IMR-90 (cell line): ENCODE results near the gene ZNF592.

ENCODE experiments used
- BHLHE40 ChIP-seq: fragments of 150-350 bp; IDR thresholded peaks from 2 replicates; pipeline ENCODE4 v1.6.1; 2016; ENCODE audit warnings: mild to moderate bottlenecking, low read depth, low read length
- CEBPB ChIP-seq: IDR thresholded peaks from 2 replicates; pipeline ENCODE4 v1.6.1; 2012; ENCODE audit warnings: low read depth, low read length, improper control_type of control experiment
- CHD1 ChIP-seq: IDR thresholded peaks from 2 replicates; pipeline ENCODE4 v1.6.1; 2012; ENCODE audit warnings: low read depth, low read length, improper control_type of control experiment
- CTCF ChIP-seq: conservative IDR thresholded peaks from 2 replicates; pipeline ENCODE4 v1.5.1; 2012; ENCODE audit warnings: mild to moderate bottlenecking, low read depth, low read length, improper control_type of control experiment
- FOS ChIP-seq: fragments of 150-350 bp; IDR thresholded peaks from 2 replicates; pipeline ENCODE4 v1.6.1; 2016; ENCODE audit warnings: low read depth, low read length
- MAZ ChIP-seq: IDR thresholded peaks from 2 replicates; pipeline ENCODE4 v1.6.1; 2012; ENCODE audit warnings: low read depth, mild to moderate bottlenecking, low read length, improper control_type of control experiment, moderate library complexity, borderline replicate concordance
- MXI1 ChIP-seq: IDR thresholded peaks from 2 replicates; pipeline ENCODE4 v1.6.1; 2012; ENCODE audit warnings: low read depth, mild to moderate bottlenecking, low read length, moderate library complexity, borderline replicate concordance
- POLR2A ChIP-seq: IDR thresholded peaks from 2 replicates; pipeline ENCODE4 v1.6.1; 2012; ENCODE audit warnings: mild to moderate bottlenecking, low read depth, low read length
- RAD21 ChIP-seq: IDR thresholded peaks from 2 replicates; pipeline ENCODE4 v1.6.1; 2012; ENCODE audit warnings: low read length, improper control_type of control experiment
- RFX5 ChIP-seq: IDR thresholded peaks from 2 replicates; pipeline ENCODE4 v1.8.0; 2012; ENCODE audit warnings: low read depth, mild to moderate bottlenecking, low read length, moderate library complexity
- SMC3 ChIP-seq: fragments of 150-350 bp; IDR thresholded peaks from 2 replicates; pipeline ENCODE4 v1.6.1; 2016; ENCODE audit warnings: low read depth, mild to moderate bottlenecking, antibody characterized with exemption, low read length, moderate library complexity
- USF2 ChIP-seq: fragments of 150-350 bp; IDR thresholded peaks from 2 replicates; pipeline ENCODE4 v1.6.1; 2017; ENCODE audit warnings: mild to moderate bottlenecking, antibody characterized with exemption, low read length, low read depth
- TF ChIP-seq, protein P1 (sequence below): fragments of 150-350 bp; IDR thresholded peaks from 2 replicates; pipeline ENCODE4 v1.6.1; 2016; ENCODE audit warnings: low read depth, mild to moderate bottlenecking, low read length, moderate library complexity, borderline replicate concordance

- TF ChIP-seq CTCF (no peak), POLR2A (no peak), USF2 (no peak), RFX5 (no peak), CEBPB (no peak), BHLHE40 (no peak), RAD21 (no peak), MXI1 (no peak), CHD1 (no peak), SMC3 (no peak), FOS (no peak), MAZ (no peak)
- TF ChIP-seq, protein P1, sequence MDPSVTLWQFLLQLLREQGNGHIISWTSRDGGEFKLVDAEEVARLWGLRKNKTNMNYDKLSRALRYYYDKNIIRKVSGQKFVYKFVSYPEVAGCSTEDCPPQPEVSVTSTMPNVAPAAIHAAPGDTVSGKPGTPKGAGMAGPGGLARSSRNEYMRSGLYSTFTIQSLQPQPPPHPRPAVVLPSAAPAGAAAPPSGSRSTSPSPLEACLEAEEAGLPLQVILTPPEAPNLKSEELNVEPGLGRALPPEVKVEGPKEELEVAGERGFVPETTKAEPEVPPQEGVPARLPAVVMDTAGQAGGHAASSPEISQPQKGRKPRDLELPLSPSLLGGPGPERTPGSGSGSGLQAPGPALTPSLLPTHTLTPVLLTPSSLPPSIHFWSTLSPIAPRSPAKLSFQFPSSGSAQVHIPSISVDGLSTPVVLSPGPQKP, result no peak
Observed at GRCh38 chr15:84752195-84752594, 3.8 kb downstream of the ZNF592 start.
